ENCODE data around the gene LANCL1.

DNA sequence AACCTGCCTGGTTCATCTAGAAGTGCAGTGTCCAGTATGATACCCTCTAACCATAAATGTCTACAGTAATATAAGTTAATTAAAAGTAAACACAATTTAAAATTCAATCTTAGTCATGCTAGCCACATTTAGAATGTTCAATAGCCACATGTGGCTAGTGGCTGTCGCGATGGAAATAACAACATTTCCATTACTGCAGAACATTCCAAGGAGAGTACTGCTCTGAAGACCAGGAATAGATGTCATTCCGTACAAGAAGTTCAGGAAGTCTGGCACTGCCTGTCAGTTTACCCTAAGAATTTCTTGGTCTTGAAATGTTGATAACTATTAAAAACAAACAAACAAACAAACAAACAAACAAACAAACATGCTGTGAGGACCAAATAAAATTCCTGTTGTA is 17.2 kb downstream of the LANCL1 start:
- TF ChIP-seq CTCF (IDR thresholded peaks at IDR 0.05; ENCODE audit: low read depth, low read length) (no peak), EZH2phosphoT487 (IDR thresholded peaks at IDR 0.05; ENCODE audit: low read depth) (no peak)
